ENCODE results near the gene RASSF3.

The RASSF3 gene

DNA sequence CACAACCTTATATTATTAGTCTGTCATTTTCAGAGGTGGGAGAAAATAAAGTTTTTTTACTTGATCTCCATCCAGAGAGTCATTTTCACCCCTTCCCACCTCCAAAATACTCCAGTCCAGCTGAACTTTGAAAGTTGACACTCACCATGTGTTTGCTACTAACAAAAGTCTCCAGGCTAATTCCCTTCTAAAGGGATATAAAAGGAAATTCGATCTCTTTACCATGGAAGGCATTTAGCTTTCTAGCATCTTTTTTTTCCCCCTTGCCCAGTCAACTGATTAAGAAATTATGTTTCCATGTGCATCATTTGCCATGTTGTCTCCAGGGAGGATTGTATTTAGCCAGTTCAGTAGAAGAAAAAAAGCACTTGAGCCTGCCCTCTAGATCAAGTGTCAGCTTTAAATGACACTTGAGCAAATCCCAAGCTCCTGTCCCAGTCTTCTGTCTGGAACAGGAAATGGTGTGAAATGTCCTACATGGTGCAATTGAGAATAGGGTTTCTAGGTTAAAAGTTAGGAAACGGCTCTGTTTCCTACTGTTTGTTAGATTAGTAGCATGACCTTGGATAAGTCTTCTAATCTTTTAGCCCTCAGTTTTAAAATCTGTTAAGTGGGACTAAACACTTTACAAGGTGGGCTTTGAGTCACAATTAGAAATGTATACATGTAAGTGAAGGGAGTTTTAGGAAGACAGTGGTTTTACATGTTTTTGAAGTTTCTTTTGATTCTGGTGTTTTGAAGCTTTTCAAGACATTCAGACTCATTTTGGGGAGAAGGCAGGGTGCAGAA is 81.7 kb downstream of the RASSF3 start:
- no peak for DNase-seq (ENCODE audit: low spot score)

GRCh38 chr12:64694130-64695040 is 84.1 kb downstream of the RASSF3 start:
- no peak for DNase-seq (ENCODE audit: low spot score)

GRCh38 chr12:64695550-64695949 is 85.3 kb downstream of the RASSF3 start:
- no peak for DNase-seq (ENCODE audit: low spot score)

- DNase-seq (ENCODE audit: low spot score), result no peak
Measured at GRCh38 chr12:64696080-64696741, 85.9 kb downstream of the RASSF3 start.

DNA sequence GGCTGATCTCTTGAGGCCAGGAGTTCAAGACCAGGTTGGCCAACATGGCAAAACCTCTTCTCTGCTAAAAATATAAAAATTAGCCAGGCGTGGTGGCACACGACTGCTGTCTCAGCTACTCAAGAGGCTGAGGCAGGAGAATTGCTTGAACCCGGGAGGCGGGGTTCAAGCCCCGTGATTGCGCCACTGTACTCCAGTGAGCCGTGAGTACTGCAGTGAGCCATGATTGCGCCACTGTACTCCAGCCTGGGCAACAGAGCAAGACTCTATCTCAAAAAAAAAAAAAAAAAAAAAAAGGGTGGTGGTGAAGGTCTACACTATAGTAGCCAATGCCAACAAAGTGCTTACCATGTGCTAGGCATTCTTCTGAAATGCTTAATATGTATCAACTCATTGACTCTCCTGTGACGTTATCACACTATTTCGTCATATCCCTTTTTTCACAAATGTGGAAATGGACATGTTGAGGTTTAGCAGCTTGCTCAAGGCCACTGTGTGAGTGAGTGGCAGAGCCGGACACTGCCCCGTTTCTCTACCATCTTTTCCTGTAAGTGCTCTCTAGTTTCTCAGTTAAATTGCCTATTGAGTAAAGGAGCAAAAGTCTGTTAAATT is 89.3 kb downstream of the RASSF3 start:
- no peak for DNase-seq (ENCODE audit: low spot score)

GRCh38 chr12:64700532-64700931 is 90.2 kb downstream of the RASSF3 start:
- DNase-seq (ENCODE audit: low spot score), result no peak

- no peak for DNase-seq (ENCODE audit: low spot score)
Measured at GRCh38 chr12:64701283-64701682, 91.0 kb downstream of the RASSF3 start.

GRCh38 chr12:64706306-64706705 is 96.0 kb downstream of the RASSF3 start:
- no peak for DNase-seq (ENCODE audit: low spot score)

DNA sequence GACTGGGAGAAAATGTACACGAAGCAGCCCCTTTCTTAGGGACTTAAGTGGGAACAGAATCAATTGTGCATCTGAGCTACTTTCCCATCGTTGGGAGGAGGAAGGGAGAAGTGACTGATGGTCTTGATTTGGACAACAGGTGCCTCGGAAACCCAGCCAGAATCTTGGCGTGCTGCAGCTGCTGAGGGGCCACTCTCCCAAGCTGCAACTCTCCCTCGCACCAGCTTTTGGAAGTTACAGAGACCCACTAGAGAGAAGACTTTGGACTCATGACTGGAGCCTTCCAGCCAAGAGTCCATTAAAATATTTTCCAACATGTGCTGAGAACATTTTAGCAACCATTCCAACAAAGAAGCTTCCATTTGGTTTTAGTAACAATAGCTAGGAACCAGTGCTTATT is 96.6 kb downstream of the RASSF3 start:
- no peak for DNase-seq (ENCODE audit: low spot score)

GRCh38 chr12:64707362-64707761 is 97.1 kb downstream of the RASSF3 start:
- DNase-seq (ENCODE audit: low spot score), result no peak

- DNase-seq (ENCODE audit: low spot score), result no peak
Measured at GRCh38 chr12:64707926-64708325, 97.6 kb downstream of the RASSF3 start.

- no peak for DNase-seq (ENCODE audit: low spot score)
Measured at GRCh38 chr12:64709429-64709828, 99.1 kb downstream of the RASSF3 start.

GRCh38 chr12:64713376-64713775 is 103.1 kb downstream of the RASSF3 start:
- no peak for DNase-seq (ENCODE audit: low spot score)

DNA sequence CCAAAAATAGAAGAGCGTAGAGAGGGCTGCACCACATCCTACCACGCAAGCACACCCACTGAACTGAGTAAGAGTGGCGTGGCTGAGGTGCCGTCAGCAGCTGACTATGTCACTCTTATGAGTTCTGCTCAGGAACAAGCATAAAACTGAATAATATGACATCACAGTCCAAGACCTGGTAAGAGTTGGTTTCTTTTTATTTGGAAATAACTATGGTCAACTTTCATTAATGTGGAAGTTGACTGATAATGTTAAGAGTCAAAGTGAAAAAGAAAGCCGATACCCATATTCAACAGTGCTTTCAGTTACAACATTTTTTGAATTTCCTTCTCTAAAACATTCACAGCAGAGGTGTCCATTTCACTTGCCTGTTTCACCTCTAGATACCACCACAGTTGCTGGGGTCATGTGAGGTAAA is 104.3 kb downstream of the RASSF3 start:
- no peak for DNase-seq (ENCODE audit: low spot score)

- no peak for DNase-seq (ENCODE audit: low spot score)
Measured at GRCh38 chr12:64716371-64716770, 106.1 kb downstream of the RASSF3 start.

GRCh38 chr12:64716839-64717455 is 106.7 kb downstream of the RASSF3 start:
- DNase-seq (ENCODE audit: low spot score), result no peak

DNA sequence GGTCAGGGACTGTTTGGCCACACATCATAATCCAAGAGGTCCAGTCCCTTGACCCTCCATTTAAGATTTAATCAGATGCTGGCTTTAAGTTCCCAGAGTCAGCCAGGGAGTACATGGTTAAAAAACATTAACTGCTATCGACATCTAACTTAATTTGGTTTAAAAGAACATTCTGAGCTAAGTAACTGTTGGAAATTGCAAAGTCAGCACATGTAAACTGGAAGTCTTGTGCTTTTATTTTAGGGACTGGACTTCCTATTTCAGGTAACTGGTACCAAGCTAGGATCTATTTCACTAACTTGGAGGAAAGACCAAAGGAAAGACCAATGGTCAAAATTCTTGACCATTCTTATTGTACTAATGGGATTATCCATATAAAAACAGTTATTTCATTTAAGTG is 108.4 kb downstream of the RASSF3 start:
- DNase-seq (ENCODE audit: low spot score), result no peak

DNA sequence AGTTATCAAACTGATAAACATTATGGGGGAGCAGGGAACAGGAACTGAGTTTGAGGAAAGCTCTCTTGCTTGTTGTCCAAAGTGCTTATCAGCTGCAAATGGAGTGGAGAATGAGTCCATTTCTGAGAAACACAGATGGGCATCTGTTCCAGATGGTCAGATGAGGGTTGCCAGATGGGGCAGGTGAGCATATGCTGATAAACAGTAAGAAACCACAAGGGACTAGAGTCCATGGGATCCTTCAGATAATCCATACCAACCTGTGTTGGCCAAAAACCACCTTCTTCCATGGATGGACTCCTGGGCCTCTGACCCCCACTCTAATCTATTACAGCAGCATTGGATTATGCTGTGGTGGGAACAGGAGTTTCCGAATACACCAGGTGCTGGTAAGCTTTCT is 110.6 kb downstream of the RASSF3 start:
- no peak for DNase-seq (ENCODE audit: low spot score)

GRCh38 chr12:64722835-64723234 is 112.5 kb downstream of the RASSF3 start:
- DNase-seq (ENCODE audit: low spot score), result no peak

GRCh38 chr12:64723630-64724029 is 113.3 kb downstream of the RASSF3 start:
- no peak for DNase-seq (ENCODE audit: low spot score)

GRCh38 chr12:64724201-64724745 is 114.0 kb downstream of the RASSF3 start:
- DNase-seq (ENCODE audit: low spot score), result no peak

All from germinal center (tissue), 1 donor.